A673 (cell line): ENCODE data around the gene OGDH. TPM values are rescaled to one million over a fixed set of nuclear protein-coding genes. Genes with fewer than 3 reads are reported as not detected.

Experiments
- BruUV-seq: library from RNA; stranded (reverse); fragments of 400-500 nt; replicated peaks from 2 replicates; lab custom pipeline; 2021; lab: Mats Ljungman, UMichigan
- CTCF ChIA-PET: fragments of 300-600 bp; sonication (Branson Sonifier 250); formaldehyde crosslinking; loops from one replicate; lab custom pipeline; 2022; ENCODE audit warnings: antibody characterized with exemption; lab: Charles Lee
- POLR2A ChIA-PET: fragments of 300-600 bp; sonication (Branson Sonifier 250); formaldehyde crosslinking; loops from one replicate; lab custom pipeline; 2022; ENCODE audit warnings: antibody characterized with exemption; ENCODE audit not compliant: low non-redundant PET; lab: Charles Lee
- DNase-seq: peaks from one replicate; pipeline ENCODE4 v3.0.0-alpha.2; 2015; ENCODE audit warnings: low spot score
- H3K27ac ChIP-seq: fragments of 200-600 bp; sonication (generic); 2 replicates; pipeline ENCODE4 v1.5.1; 2016; ENCODE audit warnings: mixed run types, low read depth, mild to moderate bottlenecking, mixed read lengths, antibody characterized with exemption, low read length; ENCODE audit not compliant: poor library complexity, severe bottlenecking
- H3K27me3 ChIP-seq: fragments of 200-600 bp; sonication (generic); replicated peaks from 2 replicates; pipeline ENCODE4 v1.6.1; 2017; ENCODE audit warnings: mixed run types, low read depth, mild to moderate bottlenecking, mixed read lengths, antibody characterized with exemption, low read length; ENCODE audit not compliant: insufficient read depth, poor library complexity
- H3K36me3 ChIP-seq: fragments of 200-600 bp; sonication (generic); 2 replicates; pipeline ENCODE4 v1.6.1; 2016; ENCODE audit warnings: mixed run types, mild to moderate bottlenecking, mixed read lengths, antibody characterized with exemption, low read length; ENCODE audit not compliant: insufficient read depth, poor library complexity, severe bottlenecking
- H3K4me1 ChIP-seq: fragments of 200-600 bp; sonication (generic); 2 replicates; pipeline ENCODE4 v1.6.1; 2017; ENCODE audit warnings: mixed run types, mild to moderate bottlenecking, mixed read lengths, antibody characterized with exemption, low read length; ENCODE audit not compliant: insufficient read depth, poor library complexity, severe bottlenecking
- H3K4me3 ChIP-seq: fragments of 200-600 bp; sonication (generic); 2 replicates; pipeline ENCODE4 v1.5.1; 2016; ENCODE audit warnings: low read depth, mixed run types, mild to moderate bottlenecking, mixed read lengths, low read length; ENCODE audit not compliant: poor library complexity, severe bottlenecking
- H3K9me3 ChIP-seq: fragments of 200-600 bp; sonication (generic); 2 replicates; pipeline ENCODE4 v1.6.1; 2016; ENCODE audit warnings: mixed run types, low read depth, mild to moderate bottlenecking, mixed read lengths, antibody characterized with exemption, low read length; ENCODE audit not compliant: poor library complexity, severe bottlenecking
- EZH2 ChIP-seq: fragments of 200-600 bp; sonication (generic); IDR thresholded peaks from 2 replicates; pipeline ENCODE4 v1.6.1; 2017; ENCODE audit warnings: borderline replicate concordance, low read depth, mild to moderate bottlenecking, mixed read lengths, antibody characterized with exemption, low read length; ENCODE audit not compliant: poor library complexity, severe bottlenecking
- intact Hi-C: fragments of 100-400 bp; cut with micrococcal nuclease; formaldehyde crosslinking; loops from one replicate; pipeline ENCODE4 v1.10.0; 2022; ENCODE audit not compliant: unreplicated experiment
- total RNA-seq: library from RNA; stranded (reverse); gene quantifications from 2 replicates; pipeline ENCODE4 v1.2.3, GENCODE V29; 2021
- TF ChIP-seq, protein P1 (sequence below): fragments of 300-800, 200-600 bp; sonication (generic); conservative IDR thresholded peaks from 2 replicates; pipeline ENCODE4 v1.5.1; 2017; ENCODE audit warnings: low read depth, mild to moderate bottlenecking, antibody characterized with exemption, low read length, moderate library complexity, mixed read lengths

The OGDH gene
- total RNA-seq, 1 experiment from 2014 or later = 111 TPM

DNA sequence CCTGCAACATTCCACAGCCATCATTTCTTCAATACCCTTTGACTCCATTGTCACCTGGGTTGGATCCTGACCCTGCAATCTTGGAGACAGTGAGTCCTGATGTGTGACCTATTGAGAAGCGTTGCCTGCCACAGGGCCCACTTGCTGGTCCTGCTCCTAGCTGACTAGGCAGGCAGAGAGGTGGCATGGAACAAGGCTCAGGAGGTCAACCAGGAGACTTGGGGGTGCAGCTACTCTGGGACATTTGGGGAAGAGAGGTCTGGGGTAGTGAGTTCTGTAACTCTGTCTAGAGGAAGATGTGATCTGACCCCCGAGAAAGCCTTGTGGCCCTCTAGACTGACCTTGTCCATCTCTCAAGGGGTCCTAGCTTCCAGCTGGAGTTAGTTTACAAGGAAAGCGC is 144.0 kb downstream of the OGDH start:
- no TSS peak for BruUV-seq
- Histone ChIP-seq H3K4me1 (peaks cover 13% of the 10 kb centered on the region), H3K36me3 (peaks cover 10% of the 10 kb centered on the region), H3K4me3 (no peak overlapping the region), H3K27ac (peak overlapping the region; percentile 27), H3K27me3 (no peaks in the 10 kb centered on the region), H3K9me3 (no peaks in the 10 kb centered on the region)
- intact Hi-C loops = no loop called here
- CTCF ChIA-PET = no interaction called here
- POLR2A ChIA-PET = no interaction called here
- no peak for TF ChIP-seq EZH2
- TF ChIP-seq, protein P1, sequence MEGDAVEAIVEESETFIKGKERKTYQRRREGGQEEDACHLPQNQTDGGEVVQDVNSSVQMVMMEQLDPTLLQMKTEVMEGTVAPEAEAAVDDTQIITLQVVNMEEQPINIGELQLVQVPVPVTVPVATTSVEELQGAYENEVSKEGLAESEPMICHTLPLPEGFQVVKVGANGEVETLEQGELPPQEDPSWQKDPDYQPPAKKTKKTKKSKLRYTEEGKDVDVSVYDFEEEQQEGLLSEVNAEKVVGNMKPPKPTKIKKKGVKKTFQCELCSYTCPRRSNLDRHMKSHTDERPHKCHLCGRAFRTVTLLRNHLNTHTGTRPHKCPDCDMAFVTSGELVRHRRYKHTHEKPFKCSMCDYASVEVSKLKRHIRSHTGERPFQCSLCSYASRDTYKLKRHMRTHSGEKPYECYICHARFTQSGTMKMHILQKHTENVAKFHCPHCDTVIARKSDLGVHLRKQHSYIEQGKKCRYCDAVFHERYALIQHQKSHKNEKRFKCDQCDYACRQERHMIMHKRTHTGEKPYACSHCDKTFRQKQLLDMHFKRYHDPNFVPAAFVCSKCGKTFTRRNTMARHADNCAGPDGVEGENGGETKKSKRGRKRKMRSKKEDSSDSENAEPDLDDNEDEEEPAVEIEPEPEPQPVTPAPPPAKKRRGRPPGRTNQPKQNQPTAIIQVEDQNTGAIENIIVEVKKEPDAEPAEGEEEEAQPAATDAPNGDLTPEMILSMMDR = no peak
- no peak for DNase-seq

DNA sequence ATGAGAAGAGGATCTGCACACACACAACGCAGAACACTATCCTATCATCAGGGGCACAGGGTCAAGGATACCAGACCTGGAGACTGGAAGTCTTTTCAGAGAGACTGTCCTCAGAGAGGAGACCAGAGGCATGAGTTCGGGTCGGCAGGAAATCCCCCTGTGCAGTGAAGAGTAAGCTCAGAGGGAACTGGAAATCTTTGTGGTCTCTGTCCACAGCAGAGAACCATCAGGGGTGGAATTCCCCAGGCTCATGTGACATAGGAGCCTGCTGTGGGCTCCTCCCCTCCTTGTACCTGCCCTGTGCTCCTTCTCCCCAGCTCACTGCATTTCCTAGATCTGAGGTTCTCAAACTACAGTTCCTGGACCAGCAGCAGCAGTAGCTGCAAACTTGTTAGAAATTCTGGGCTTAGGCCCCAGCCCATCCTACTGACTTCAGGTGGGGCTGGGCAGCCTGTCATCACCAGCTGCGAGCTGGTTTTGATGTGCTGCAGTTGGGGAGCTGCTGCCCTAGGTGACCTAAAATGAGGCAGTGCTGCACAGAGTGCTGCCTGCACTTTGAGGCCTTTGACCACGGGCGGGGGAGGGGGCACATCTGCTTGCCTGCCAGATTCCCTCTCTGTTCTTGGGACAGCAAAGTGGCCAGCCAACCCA is 144.6 kb downstream of the OGDH start:
- BruUV-seq = no TSS peak
- H3K27me3 ChIP-seq = no peaks in the 10 kb centered on the region
- no peak for DNase-seq
- CTCF ChIA-PET = no interaction called here
- no peaks in the 10 kb centered on the region for H3K9me3 ChIP-seq
- intact Hi-C loops = no loop called here
- peak overlapping the region; percentile 27 for H3K27ac ChIP-seq
- TF ChIP-seq, protein P1 = no peak
- no peak for TF ChIP-seq EZH2
- POLR2A ChIA-PET = no interaction called here
- H3K4me1 ChIP-seq = peaks cover 13% of the 10 kb centered on the region
- H3K36me3 ChIP-seq = peaks cover 10% of the 10 kb centered on the region
- no peak overlapping the region for H3K4me3 ChIP-seq

DNA sequence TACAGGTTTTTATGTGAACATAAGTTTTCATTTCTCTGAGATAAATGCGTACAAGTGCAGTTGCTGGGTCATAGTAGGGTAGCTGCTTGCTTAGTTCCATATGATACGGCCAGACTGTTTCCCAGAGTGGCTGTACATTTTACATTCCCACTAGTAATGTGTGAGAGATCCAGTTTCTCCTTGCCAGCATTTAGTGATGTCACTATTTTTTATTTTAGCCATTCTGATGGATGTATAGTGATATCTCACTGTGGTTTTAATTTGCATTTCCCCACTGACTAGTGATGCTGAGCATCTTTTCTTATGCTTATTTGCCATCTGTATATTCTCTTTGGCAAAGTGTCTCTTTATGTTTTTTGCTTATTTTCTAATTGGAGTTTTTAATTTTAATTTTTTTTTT is 146.4 kb downstream of the OGDH start:
- ChIA-PET POLR2A (no interaction called here), CTCF (no interaction called here)
- peaks cover 11% of the 10 kb centered on the region for H3K36me3 ChIP-seq
- BruUV-seq = no TSS peak
- DNase-seq = no peak
- H3K27me3 ChIP-seq = no peaks in the 10 kb centered on the region
- no peaks in the 10 kb centered on the region for H3K9me3 ChIP-seq
- intact Hi-C loops = no loop called here
- TF ChIP-seq, protein P1 = no peak
- no peak for TF ChIP-seq EZH2
- no peak overlapping the region for H3K4me3 ChIP-seq
- H3K4me1 ChIP-seq = peaks cover 13% of the 10 kb centered on the region
- no peak overlapping the region for H3K27ac ChIP-seq
